Measurements from ENCODE around the gene BRPF1.

Gene BRPF1

GRCh38 chr3:9762871-9763270 is 31.3 kb downstream of the BRPF1 start:
- no peak overlapping the region for H4K8ac ChIP-seq (ENCODE audit: low read depth, low read length)
- H3K4me2 ChIP-seq (ENCODE audit: low read length) = no peak overlapping the region
- no peak overlapping the region for H2AFZ ChIP-seq (ENCODE audit: insufficient read depth, low read length, poor library complexity)
- H3K4me1 ChIP-seq (ENCODE audit: control insufficient read depth in 1 of 2, insufficient read depth in 2 of 2, low read length in 2 of 2) = no peaks in the 10 kb centered on the region
- H4K91ac ChIP-seq (ENCODE audit: low read depth, low read length) = no peak overlapping the region
- no peak overlapping the region for H3K9ac ChIP-seq (ENCODE audit: low read length)
- no peak overlapping the region for H2AK5ac ChIP-seq (ENCODE audit: low read length)
- no peak overlapping the region for H3K27ac ChIP-seq (ENCODE audit: low read depth, low read length)
- H3K27me3 ChIP-seq (ENCODE audit: insufficient read depth, low read length) = no peaks in the 10 kb centered on the region
- no peaks in the 10 kb centered on the region for H3K9me3 ChIP-seq (ENCODE audit: insufficient read depth, low read depth, low read length)
- WGBS (ENCODE audit: extremely low coverage, insufficient coverage, insufficient read length) = no CpG with 5 or more reads among the region's 8 CpGs
- H3K36me3 ChIP-seq (ENCODE audit: control insufficient read depth in 1 of 2, insufficient read depth in 2 of 2, low read length in 2 of 2) = peaks cover 5 to 7% of the 10 kb centered on the region in 2 experiments
- no peaks in the 10 kb centered on the region for H3K79me1 ChIP-seq (ENCODE audit: low read length)
- H2BK120ac ChIP-seq (ENCODE audit: insufficient read depth, low read length, poor library complexity) = no peak overlapping the region
- H3K79me2 ChIP-seq (ENCODE audit: control insufficient read depth, insufficient read depth, low read length, poor library complexity) = no peaks in the 10 kb centered on the region
- H3K4ac ChIP-seq (ENCODE audit: low read depth, low read length) = no peak overlapping the region
- no peak overlapping the region for H3K14ac ChIP-seq (ENCODE audit: low read length)
- no peak overlapping the region for H3K18ac ChIP-seq (ENCODE audit: low read length)
- H3K23ac ChIP-seq (ENCODE audit: low read length) = no peak overlapping the region
- H2BK12ac ChIP-seq (ENCODE audit: low read length) = no peak overlapping the region
- H3K4me3 ChIP-seq (ENCODE audit: low read depth, low read length) = no peak overlapping the region
- DNase-seq = no peak
- no peak overlapping the region for H4K12ac ChIP-seq (ENCODE audit: low read depth, low read length)
- no peak overlapping the region for H2BK5ac ChIP-seq (ENCODE audit: low read depth, low read length, poor library complexity)

- no peak overlapping the region for H3K4me3 ChIP-seq (ENCODE audit: low read depth, low read length)
- H2AK5ac ChIP-seq (ENCODE audit: low read length) = no peak overlapping the region
- H4K91ac ChIP-seq (ENCODE audit: low read depth, low read length) = no peak overlapping the region
- H3K18ac ChIP-seq (ENCODE audit: low read length) = no peak overlapping the region
- H2BK120ac ChIP-seq (ENCODE audit: insufficient read depth, low read length, poor library complexity) = no peak overlapping the region
- peaks cover 7 to 12% of the 10 kb centered on the region in 2 experiments for H3K4me1 ChIP-seq (ENCODE audit: control insufficient read depth in 1 of 2, insufficient read depth in 2 of 2, low read length in 2 of 2)
- H3K79me1 ChIP-seq (ENCODE audit: low read length) = peaks cover 7% of the 10 kb centered on the region
- no peaks in the 10 kb centered on the region for H3K9me3 ChIP-seq (ENCODE audit: insufficient read depth, low read depth, low read length)
- WGBS (ENCODE audit: extremely low coverage, insufficient coverage, insufficient read length) = no CpG with 5 or more reads among the region's 4 CpGs
- no peak overlapping the region for H4K12ac ChIP-seq (ENCODE audit: low read depth, low read length)
- no peak overlapping the region for H3K27ac ChIP-seq (ENCODE audit: low read depth, low read length)
- H2AFZ ChIP-seq (ENCODE audit: insufficient read depth, low read length, poor library complexity) = no peak overlapping the region
- no peak overlapping the region for H3K14ac ChIP-seq (ENCODE audit: low read length)
- H2BK5ac ChIP-seq (ENCODE audit: low read depth, low read length, poor library complexity) = no peak overlapping the region
- H3K4me2 ChIP-seq (ENCODE audit: low read length) = no peak overlapping the region
- H4K8ac ChIP-seq (ENCODE audit: low read depth, low read length) = no peak overlapping the region
- H3K23ac ChIP-seq (ENCODE audit: low read length) = no peak overlapping the region
- H3K27me3 ChIP-seq (ENCODE audit: insufficient read depth, low read length) = no peaks in the 10 kb centered on the region
- H3K9ac ChIP-seq (ENCODE audit: low read length) = no peak overlapping the region
- H3K36me3 ChIP-seq (ENCODE audit: control insufficient read depth in 1 of 2, insufficient read depth in 2 of 2, low read length in 2 of 2) = no peaks in the 10 kb centered on the region
- H3K4ac ChIP-seq (ENCODE audit: low read depth, low read length) = no peak overlapping the region
- H3K79me2 ChIP-seq (ENCODE audit: control insufficient read depth, insufficient read depth, low read length, poor library complexity) = no peaks in the 10 kb centered on the region
- no peak overlapping the region for H2BK12ac ChIP-seq (ENCODE audit: low read length)
- DNase-seq = no peak
Observed at GRCh38 chr3:9765865-9766264, 34.3 kb downstream of the BRPF1 start.

GRCh38 chr3:9767418-9767817 is 35.9 kb downstream of the BRPF1 start:
- Histone ChIP-seq H2AFZ (ENCODE audit: insufficient read depth, low read length, poor library complexity) (no peak overlapping the region), H4K8ac (ENCODE audit: low read depth, low read length) (no peak overlapping the region), H3K9ac (ENCODE audit: low read length) (no peak overlapping the region), H2BK12ac (ENCODE audit: low read length) (no peak overlapping the region), H3K36me3 (ENCODE audit: control insufficient read depth in 1 of 2, insufficient read depth in 2 of 2, low read length in 2 of 2) (no peaks in the 10 kb centered on the region), H3K79me1 (ENCODE audit: low read length) (peaks cover 7% of the 10 kb centered on the region), H4K12ac (ENCODE audit: low read depth, low read length) (no peak overlapping the region), H2BK120ac (ENCODE audit: insufficient read depth, low read length, poor library complexity) (no peak overlapping the region), H3K4me3 (ENCODE audit: low read depth, low read length) (no peak overlapping the region), H3K27me3 (ENCODE audit: insufficient read depth, low read length) (no peaks in the 10 kb centered on the region), H3K23ac (ENCODE audit: low read length) (no peak overlapping the region), H3K14ac (ENCODE audit: low read length) (no peak overlapping the region), H2BK5ac (ENCODE audit: low read depth, low read length, poor library complexity) (no peak overlapping the region), H4K91ac (ENCODE audit: low read depth, low read length) (no peak overlapping the region), H3K79me2 (ENCODE audit: control insufficient read depth, insufficient read depth, low read length, poor library complexity) (no peaks in the 10 kb centered on the region), H3K4ac (ENCODE audit: low read depth, low read length) (no peak overlapping the region), H3K27ac (ENCODE audit: low read depth, low read length) (no peak overlapping the region), H3K18ac (ENCODE audit: low read length) (no peak overlapping the region), H3K9me3 (ENCODE audit: insufficient read depth, low read depth, low read length) (no peaks in the 10 kb centered on the region), H3K4me1 (ENCODE audit: control insufficient read depth in 1 of 2, insufficient read depth in 2 of 2, low read length in 2 of 2) (peaks cover 7 to 12% of the 10 kb centered on the region in 2 experiments), H3K4me2 (ENCODE audit: low read length) (no peak overlapping the region), H2AK5ac (ENCODE audit: low read length) (no peak overlapping the region)
- no CpG with 5 or more reads among the region's 7 CpGs for WGBS (ENCODE audit: extremely low coverage, insufficient coverage, insufficient read length)
- no peak for DNase-seq

- H3K79me2 ChIP-seq (ENCODE audit: control insufficient read depth, insufficient read depth, low read length, poor library complexity) = no peaks in the 10 kb centered on the region
- H3K27me3 ChIP-seq (ENCODE audit: insufficient read depth, low read length) = no peaks in the 10 kb centered on the region
- no peak overlapping the region for H2BK5ac ChIP-seq (ENCODE audit: low read depth, low read length, poor library complexity)
- H3K4me1 ChIP-seq (ENCODE audit: control insufficient read depth in 1 of 2, insufficient read depth in 2 of 2, low read length in 2 of 2) = peaks cover 7 to 12% of the 10 kb centered on the region in 2 experiments
- H3K79me1 ChIP-seq (ENCODE audit: low read length) = peaks cover 7% of the 10 kb centered on the region
- H2BK120ac ChIP-seq (ENCODE audit: insufficient read depth, low read length, poor library complexity) = no peak overlapping the region
- H3K18ac ChIP-seq (ENCODE audit: low read length) = no peak overlapping the region
- no peak overlapping the region for H3K4me2 ChIP-seq (ENCODE audit: low read length)
- H3K36me3 ChIP-seq (ENCODE audit: control insufficient read depth in 1 of 2, insufficient read depth in 2 of 2, low read length in 2 of 2) = no peaks in the 10 kb centered on the region
- no peak overlapping the region for H3K14ac ChIP-seq (ENCODE audit: low read length)
- no peak overlapping the region for H2AFZ ChIP-seq (ENCODE audit: insufficient read depth, low read length, poor library complexity)
- H4K8ac ChIP-seq (ENCODE audit: low read depth, low read length) = no peak overlapping the region
- WGBS (ENCODE audit: extremely low coverage, insufficient coverage, insufficient read length) = no CpG with 5 or more reads among the region's 6 CpGs
- no peak overlapping the region for H3K4ac ChIP-seq (ENCODE audit: low read depth, low read length)
- no peak overlapping the region for H3K27ac ChIP-seq (ENCODE audit: low read depth, low read length)
- H2AK5ac ChIP-seq (ENCODE audit: low read length) = no peak overlapping the region
- H3K9me3 ChIP-seq (ENCODE audit: insufficient read depth, low read depth, low read length) = no peaks in the 10 kb centered on the region
- DNase-seq = no peak
- H3K4me3 ChIP-seq (ENCODE audit: low read depth, low read length) = no peak overlapping the region
- H3K9ac ChIP-seq (ENCODE audit: low read length) = peak overlapping the region; percentile 37
- H2BK12ac ChIP-seq (ENCODE audit: low read length) = no peak overlapping the region
- no peak overlapping the region for H3K23ac ChIP-seq (ENCODE audit: low read length)
- H4K91ac ChIP-seq (ENCODE audit: low read depth, low read length) = no peak overlapping the region
- H4K12ac ChIP-seq (ENCODE audit: low read depth, low read length) = no peak overlapping the region
Observed at GRCh38 chr3:9768141-9768775, 36.7 kb downstream of the BRPF1 start.

All from trophoblast cell (in vitro differentiated cells and primary cell).